CD8-positive, alpha-beta memory T cell (primary cell): ENCODE measurements around the gene LYZL6. TPM values are rescaled to one million over a fixed set of nuclear protein-coding genes. Genes with fewer than 3 reads are reported as not detected.

Experiments
- CTCF ChIA-PET: fragments of 350-600 bp; sonication (Branson Sonifier 250); formaldehyde crosslinking; loops from one replicate; lab custom pipeline; 2021; ENCODE audit warnings: antibody characterized with exemption; lab: Charles Lee
- POLR2A ChIA-PET: fragments of 350-600 bp; sonication (Branson Sonifier 250); formaldehyde crosslinking; loops from one replicate; lab custom pipeline; 2021; ENCODE audit warnings: antibody characterized with exemption; lab: Charles Lee
- DNase-seq, 5 donors: peaks; one replicate each; pipeline versions ENCODE4 v3.0.0 to v3.0.0-alpha.2; 2020 to 2022; ENCODE audit warnings: mixed read lengths in 1 of 5
- H3K27ac ChIP-seq: one replicate; pipeline ENCODE4 v1.7.0; 2013; ENCODE audit warnings: low read depth, mild to moderate bottlenecking, low read length, moderate library complexity
- H3K27me3 ChIP-seq: 2 replicates; pipeline ENCODE4 v1.7.0; 2013; ENCODE audit warnings: low read length, mild to moderate bottlenecking; ENCODE audit not compliant: insufficient read depth, poor library complexity, severe bottlenecking
- H3K36me3 ChIP-seq: 2 replicates; pipeline ENCODE4 v1.7.0; 2013; ENCODE audit warnings: mild to moderate bottlenecking, low read length, moderate library complexity; ENCODE audit not compliant: insufficient read depth
- H3K4me1 ChIP-seq: 2 replicates; pipeline ENCODE4 v1.7.0; 2013; ENCODE audit warnings: mild to moderate bottlenecking, low read length, moderate library complexity; ENCODE audit not compliant: insufficient read depth
- H3K4me3 ChIP-seq: 2 replicates; pipeline ENCODE4 v1.7.0; 2013; ENCODE audit warnings: mild to moderate bottlenecking, low read length
- H3K9me3 ChIP-seq: 2 replicates; pipeline ENCODE4 v1.7.0; 2013; ENCODE audit warnings: mild to moderate bottlenecking, low read length
- H3K27ac Mint-ChIP-seq, 8 donors: one replicate each; pipeline ENCODE4 v1.8.0; 2020 to 2021; ENCODE audit warnings: mixed read lengths in 8 of 8, mild to moderate bottlenecking in 6 of 8, inconsistent platforms in 3 of 8, moderate library complexity in 3 of 8
- H3K27me3 Mint-ChIP-seq, 2 donors: one replicate each; pipeline ENCODE4 v1.8.0; 2020 to 2021; ENCODE audit warnings: mixed read lengths in 2 of 2, mild to moderate bottlenecking in 1 of 2, moderate library complexity in 1 of 2
- H3K36me3 Mint-ChIP-seq, 3 donors: one replicate each; pipeline ENCODE4 v1.8.0; 2020 to 2021; ENCODE audit warnings: mixed read lengths in 3 of 3, inconsistent platforms in 1 of 3, mild to moderate bottlenecking in 1 of 3
- H3K4me1 Mint-ChIP-seq, 3 donors: one replicate each; pipeline ENCODE4 v1.8.0; 2020 to 2021; ENCODE audit warnings: mixed read lengths in 3 of 3, inconsistent platforms in 1 of 3, mild to moderate bottlenecking in 1 of 3
- H3K4me3 Mint-ChIP-seq, 7 donors: one replicate each; pipeline ENCODE4 v1.8.0; 2020 to 2021; ENCODE audit warnings: mixed read lengths in 7 of 7, mild to moderate bottlenecking in 6 of 7, moderate library complexity in 4 of 7, inconsistent platforms in 2 of 7
- H3K9me3 Mint-ChIP-seq, 5 donors: one replicate each; pipeline ENCODE4 v1.8.0; 2020 to 2022; ENCODE audit warnings: mixed read lengths in 5 of 5, mild to moderate bottlenecking in 3 of 5, moderate library complexity in 2 of 5, inconsistent platforms in 1 of 5
- polyA plus RNA-seq: library from polyadenylated mRNA; unstranded; fragments of 300-500 nt; fragmentation: Illumina TruSeq; gene quantifications from one replicate; pipeline ENCODE4 v1.2.3, GENCODE V29; 2021
- total RNA-seq, 2 experiments: library from RNA; stranded (reverse); gene quantifications; one replicate each; pipeline ENCODE4 v1.2.3, GENCODE V29; 2021

The LYZL6 gene
- total and polyA plus RNA-seq, 3 experiments from 2014 or later = not detected

DNA sequence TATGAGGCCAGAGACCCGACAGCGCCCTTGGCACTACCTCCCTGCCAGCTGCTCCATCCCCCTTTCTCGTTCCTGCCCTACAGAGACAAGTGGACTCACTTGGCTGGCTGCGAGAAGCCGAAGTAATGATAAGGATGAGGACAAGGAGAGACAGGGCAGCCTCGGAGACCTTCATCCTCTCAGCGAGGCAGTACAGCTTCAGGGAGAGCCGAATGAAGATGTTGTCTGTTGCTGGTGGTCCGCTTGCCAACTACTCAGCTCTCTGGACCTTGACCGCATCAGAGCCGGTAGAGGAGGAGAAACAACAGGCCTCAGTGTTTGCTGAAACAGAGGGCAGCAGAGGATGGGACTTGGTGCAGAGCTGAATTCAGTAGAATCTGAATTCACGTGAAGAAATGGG, 37.7 kb upstream of the LYZL6 start, which contains the start of gene CCL16:
Gene CCL16 (minus strand): TSS at position 252 of the 400 bp plus-strand sequence. CDS start 77 bp downstream, at position 175.
- Histone ChIP-seq H3K4me3 (no peak within 1 kb of the TSS), H3K27me3 (no peaks in the 10 kb centered on the region), H3K36me3 (no peaks in the 10 kb centered on the region), H3K9me3 (no peaks in the 10 kb centered on the region), H3K4me1 (no peaks in the 10 kb centered on the region), H3K27ac (no peak within 1 kb of the TSS)
- Mint-ChIP-seq H3K36me3 (no peaks in the 10 kb centered on the region), H3K4me1 (peaks cover 7 to 20% (median 11%) of the 10 kb centered on the region in 3 donors), H3K27me3 (peaks cover 0 to 2% of the 10 kb centered on the region in 2 donors), H3K9me3 (no peaks in the 10 kb centered on the region), H3K27ac (peak within 1 kb of the TSS in 6 of 8 donors; percentile 4 to 80 (median 64)), H3K4me3 (peak within 1 kb of the TSS in 1 of 7 donors; percentile 40)
- POLR2A ChIA-PET = interaction anchor here (0.6 kb wide), 1 partner anchor 109 kb away, joined by 3 read pairs; no protein-coding TSS in a partner anchor
- no peak for DNase-seq
- CTCF ChIA-PET = interaction anchor here (1.2 to 1.8 kb wide), 5 partner anchors 9 to 168 kb away, joined by 3 to 9 read pairs (median 7); no protein-coding TSS in a partner anchor

DNA sequence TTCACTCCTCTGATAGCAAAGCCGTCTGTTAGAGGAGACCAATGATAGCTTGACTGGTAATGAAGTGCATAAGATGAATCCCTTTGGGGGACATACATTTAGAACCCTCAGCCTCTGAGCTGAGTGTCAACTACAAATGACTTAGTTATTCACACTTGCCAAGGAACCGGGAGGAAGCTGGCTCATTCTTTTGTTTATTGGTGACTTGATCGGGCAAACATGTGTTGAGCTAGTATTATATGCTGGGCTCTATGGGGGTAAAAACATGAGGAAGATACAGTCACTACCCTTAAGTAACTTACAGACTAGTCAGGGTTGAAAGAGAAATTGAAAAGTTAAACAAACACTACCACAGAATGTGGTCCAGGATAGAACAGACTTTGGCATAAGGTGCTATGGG, 34.8 kb upstream of the LYZL6 start:
- Histone ChIP-seq H3K4me1 (no peaks in the 10 kb centered on the region), H3K27ac (no peak overlapping the region), H3K36me3 (no peaks in the 10 kb centered on the region), H3K4me3 (no peak overlapping the region), H3K9me3 (no peaks in the 10 kb centered on the region), H3K27me3 (no peaks in the 10 kb centered on the region)
- H3K27me3 Mint-ChIP-seq = no peaks in the 10 kb centered on the region
- ChIA-PET CTCF (interaction anchor here (1.5 to 13.2 kb wide), 3 partner anchors 27 to 505 kb away, joined by 3 to 212 read pairs (median 4); no protein-coding TSS in a partner anchor), POLR2A (no interaction called here)
- DNase-seq = no peak
- no peaks in the 10 kb centered on the region for H3K36me3 Mint-ChIP-seq
- H3K27ac Mint-ChIP-seq = no peak overlapping the region
- no peak overlapping the region for H3K4me3 Mint-ChIP-seq
- no peaks in the 10 kb centered on the region for H3K9me3 Mint-ChIP-seq
- peaks cover 10 to 21% (median 21%) of the 10 kb centered on the region in 3 donors for H3K4me1 Mint-ChIP-seq

DNA sequence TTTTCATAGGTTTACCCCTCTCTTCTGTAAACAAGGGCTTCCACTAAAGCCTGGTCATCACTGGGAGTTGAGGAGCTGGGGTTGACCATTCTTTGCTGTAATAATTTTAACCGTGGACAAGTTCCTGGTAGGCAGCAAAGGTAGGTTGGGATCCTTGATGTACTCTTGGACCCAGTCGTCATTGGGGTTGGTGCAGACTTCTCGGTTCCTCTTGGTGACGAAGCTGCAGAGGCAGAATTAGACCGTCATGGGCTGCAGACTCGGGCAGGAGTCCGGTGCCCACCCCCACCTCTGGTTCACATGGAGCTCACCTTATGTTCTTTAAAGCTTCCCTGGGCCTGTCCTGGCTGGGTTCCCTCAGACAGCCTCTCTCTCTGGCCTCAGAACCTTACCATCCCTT, 34.0 kb upstream of the LYZL6 start:
- Mint-ChIP-seq H3K27ac (peak overlapping the region in 1 of 8 donors; percentile 11), H3K27me3 (no peaks in the 10 kb centered on the region), H3K36me3 (no peaks in the 10 kb centered on the region), H3K9me3 (no peaks in the 10 kb centered on the region), H3K4me1 (peaks cover 10 to 21% (median 16%) of the 10 kb centered on the region in 3 donors), H3K4me3 (no peak overlapping the region)
- ChIA-PET CTCF (interaction anchor here (0.8 to 13.2 kb wide), 3 partner anchors 81 to 505 kb away, joined by 3 to 212 read pairs (median 3); no protein-coding TSS in a partner anchor), POLR2A (no interaction called here)
- H3K9me3 ChIP-seq = no peaks in the 10 kb centered on the region
- no peaks in the 10 kb centered on the region for H3K36me3 ChIP-seq
- H3K27me3 ChIP-seq = no peaks in the 10 kb centered on the region
- H3K4me3 ChIP-seq = no peak overlapping the region
- no peak for DNase-seq
- no peak overlapping the region for H3K27ac ChIP-seq
- no peaks in the 10 kb centered on the region for H3K4me1 ChIP-seq

DNA sequence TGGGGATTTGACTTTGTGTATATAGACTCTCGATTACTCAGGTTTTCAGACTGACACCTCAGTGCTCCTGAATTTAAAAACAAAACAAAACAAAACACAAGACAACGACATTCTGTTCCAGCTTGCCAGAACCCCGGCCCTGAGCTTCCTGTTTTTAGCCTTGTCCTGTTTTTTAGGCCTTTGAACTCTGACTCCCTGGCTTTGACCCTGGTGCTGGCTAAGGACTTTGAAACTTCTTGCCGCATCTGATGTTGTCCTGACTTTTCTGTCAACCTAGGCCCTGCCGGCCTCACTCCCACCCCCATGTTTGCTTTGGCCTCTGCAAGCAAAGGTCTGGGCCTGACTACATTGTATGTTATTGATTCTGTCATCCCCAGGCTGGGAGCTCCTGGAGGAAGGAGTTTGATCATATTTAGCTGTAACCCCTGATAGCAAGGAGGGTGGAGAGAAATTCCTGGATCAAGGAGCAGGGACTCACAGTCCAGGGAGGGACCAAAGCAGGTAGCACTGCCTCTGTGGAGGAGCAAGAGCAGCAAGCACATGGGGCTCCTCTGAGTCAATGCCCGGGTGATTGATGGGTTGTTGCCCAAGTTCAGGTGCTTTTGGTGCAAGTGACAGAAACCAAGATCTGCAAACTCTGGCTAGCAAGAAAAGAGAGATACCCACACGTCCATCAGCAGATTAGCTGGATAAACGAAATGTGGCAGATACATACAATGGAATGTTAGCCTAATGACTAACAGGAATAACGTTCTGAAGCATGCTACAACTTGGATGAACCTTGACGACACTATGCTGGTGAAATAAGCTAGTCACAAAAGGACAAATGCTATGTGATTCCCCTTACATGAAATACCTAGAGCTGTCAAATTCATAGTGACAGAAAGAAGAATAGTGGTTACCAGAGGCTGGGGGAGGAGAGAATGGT, 30.1 kb upstream of the LYZL6 start:
- Histone ChIP-seq H3K4me1 (no peaks in the 10 kb centered on the region), H3K27me3 (no peaks in the 10 kb centered on the region), H3K36me3 (no peaks in the 10 kb centered on the region), H3K9me3 (no peaks in the 10 kb centered on the region), H3K27ac (no peak overlapping the region), H3K4me3 (no peak overlapping the region)
- no peak for DNase-seq
- H3K4me3 Mint-ChIP-seq = no peak overlapping the region
- H3K27me3 Mint-ChIP-seq = no peaks in the 10 kb centered on the region
- peaks cover 12 to 25% (median 17%) of the 10 kb centered on the region in 3 donors for H3K4me1 Mint-ChIP-seq
- H3K9me3 Mint-ChIP-seq = no peaks in the 10 kb centered on the region
- H3K27ac Mint-ChIP-seq = peak overlapping the region in 5 of 8 donors; percentile 2 to 84 (median 38)
- ChIA-PET CTCF (interaction anchor here (1.3 to 13.2 kb wide), 2 partner anchors 176 to 509 kb away, joined by 4 to 212 read pairs; no protein-coding TSS in a partner anchor), POLR2A (no interaction called here)
- no peaks in the 10 kb centered on the region for H3K36me3 Mint-ChIP-seq

DNA sequence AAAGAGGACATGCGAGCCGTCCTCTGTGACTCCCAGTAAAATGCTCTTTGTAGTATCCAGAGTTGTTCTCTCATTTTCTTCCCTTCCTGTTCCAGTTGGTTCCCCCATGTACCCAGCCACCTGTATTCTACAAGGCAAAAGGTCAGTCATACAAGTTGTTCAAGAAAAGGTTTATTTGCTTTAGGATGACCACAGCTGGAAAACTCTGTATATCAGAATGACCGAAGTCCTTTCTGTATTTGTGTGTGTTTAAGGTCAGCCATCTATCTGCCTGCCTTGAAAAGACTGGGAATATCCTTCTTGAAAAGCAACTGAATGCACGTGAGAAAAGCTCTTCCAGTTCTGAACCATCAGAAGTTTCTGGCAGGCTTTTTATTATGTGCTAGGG, 29.4 kb upstream of the LYZL6 start:
- POLR2A ChIA-PET = no interaction called here
- Histone ChIP-seq H3K27ac (no peak overlapping the region), H3K4me3 (no peak overlapping the region)

DNA sequence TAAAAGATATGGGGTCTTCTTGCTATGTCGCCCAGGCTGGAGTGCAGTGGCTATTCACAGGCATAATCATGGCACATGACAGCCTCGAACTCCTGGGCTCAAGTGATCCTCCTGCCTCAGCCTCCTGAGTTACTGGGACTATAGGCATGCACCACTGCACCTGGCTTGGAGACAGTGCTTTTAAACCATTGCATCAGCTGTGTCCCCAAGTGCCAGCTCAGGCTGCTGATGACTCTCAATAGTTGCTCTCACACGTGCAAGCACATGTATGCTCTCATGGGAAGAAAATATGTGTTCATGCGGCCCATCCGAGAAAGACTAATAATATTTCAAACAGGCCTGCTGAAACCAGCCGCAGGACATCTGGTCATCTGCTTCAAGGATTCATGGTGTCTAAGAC, 29.0 kb upstream of the LYZL6 start:
- CTCF ChIA-PET = interaction anchor here (1.1 to 13.2 kb wide), 3 partner anchors 16 to 510 kb away, joined by 3 to 212 read pairs (median 4); no protein-coding TSS in a partner anchor
- Histone ChIP-seq H3K27me3 (no peaks in the 10 kb centered on the region), H3K36me3 (no peaks in the 10 kb centered on the region), H3K4me1 (no peaks in the 10 kb centered on the region), H3K4me3 (no peak overlapping the region), H3K27ac (no peak overlapping the region), H3K9me3 (no peaks in the 10 kb centered on the region)
- no peak for DNase-seq
- H3K9me3 Mint-ChIP-seq = no peaks in the 10 kb centered on the region
- no peaks in the 10 kb centered on the region for H3K27me3 Mint-ChIP-seq
- no peak overlapping the region for H3K4me3 Mint-ChIP-seq
- POLR2A ChIA-PET = no interaction called here
- no peaks in the 10 kb centered on the region for H3K36me3 Mint-ChIP-seq
- peaks cover 12 to 25% (median 17%) of the 10 kb centered on the region in 3 donors for H3K4me1 Mint-ChIP-seq
- no peak overlapping the region for H3K27ac Mint-ChIP-seq

More for the DNA sequence above, 29.4 kb upstream of the LYZL6 start:
- H3K9me3 ChIP-seq = no peaks in the 10 kb centered on the region
- H3K27me3 ChIP-seq = no peaks in the 10 kb centered on the region
- H3K4me1 ChIP-seq = no peaks in the 10 kb centered on the region
- no peaks in the 10 kb centered on the region for H3K27me3 Mint-ChIP-seq
- H3K4me1 Mint-ChIP-seq = peaks cover 12 to 25% (median 17%) of the 10 kb centered on the region in 3 donors
- H3K4me3 Mint-ChIP-seq = no peak overlapping the region
- H3K36me3 ChIP-seq = no peaks in the 10 kb centered on the region
- no peaks in the 10 kb centered on the region for H3K36me3 Mint-ChIP-seq
- no peak overlapping the region for H3K27ac Mint-ChIP-seq
- H3K9me3 Mint-ChIP-seq = no peaks in the 10 kb centered on the region
- CTCF ChIA-PET = interaction anchor here (1.1 to 13.2 kb wide), 3 partner anchors 16 to 510 kb away, joined by 3 to 212 read pairs (median 4); no protein-coding TSS in a partner anchor
- DNase-seq = no peak

DNA sequence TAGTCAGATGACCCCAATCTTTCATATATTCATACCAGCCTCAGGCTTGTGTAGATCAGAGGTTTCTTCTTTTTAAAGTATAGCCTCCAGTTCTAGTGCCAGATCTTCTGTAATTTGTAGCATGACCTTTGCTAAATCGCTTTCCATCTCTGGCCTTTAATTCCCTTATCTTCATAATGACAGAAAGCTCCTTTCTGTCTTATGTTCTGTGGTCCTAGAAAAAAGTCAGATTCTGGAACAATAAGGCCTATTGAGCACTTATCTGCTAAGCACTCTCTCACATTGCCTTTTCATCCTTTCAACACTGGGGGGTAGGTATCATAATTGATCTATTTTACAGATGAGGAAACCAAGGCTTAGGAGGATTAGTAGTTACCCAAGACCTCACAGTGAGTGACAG, 28.6 kb upstream of the LYZL6 start:
- POLR2A ChIA-PET = no interaction called here
- CTCF ChIA-PET = interaction anchor here (1.1 to 13.2 kb wide), 4 partner anchors 15 to 511 kb away, joined by 3 to 212 read pairs (median 4); no protein-coding TSS in a partner anchor
- H3K27ac ChIP-seq = no peak overlapping the region
- H3K4me1 ChIP-seq = no peaks in the 10 kb centered on the region
- no peaks in the 10 kb centered on the region for H3K27me3 Mint-ChIP-seq
- peak overlapping the region in 1 of 8 donors; percentile 22 for H3K27ac Mint-ChIP-seq
- no peaks in the 10 kb centered on the region for H3K36me3 ChIP-seq
- H3K4me3 Mint-ChIP-seq = no peak overlapping the region
- H3K36me3 Mint-ChIP-seq = no peaks in the 10 kb centered on the region
- no peaks in the 10 kb centered on the region for H3K9me3 ChIP-seq
- DNase-seq = no peak
- H3K27me3 ChIP-seq = no peaks in the 10 kb centered on the region
- peaks cover 12 to 25% (median 17%) of the 10 kb centered on the region in 3 donors for H3K4me1 Mint-ChIP-seq
- no peak overlapping the region for H3K4me3 ChIP-seq
- no peaks in the 10 kb centered on the region for H3K9me3 Mint-ChIP-seq
